22Rv1 (cell line): ENCODE measurements around the gene FIP1L1.
"Not testable (repeated sequence)": the region's sequence is repeated elsewhere in the genome, so short reads cannot be mapped to it uniquely, and the experiment has no call there.

Experiments used
- H3K27ac ChIP-seq: fragments of 450-650 bp; 2 replicates; pipeline ENCODE4 v1.5.1; 2017
- CTCF ChIP-seq: fragments of 450-650 bp; IDR thresholded peaks from 2 replicates; pipeline ENCODE4 v1.5.1; 2017; ENCODE audit warnings: mild to moderate bottlenecking
- ZFX ChIP-seq: fragments of 450-650 bp; IDR thresholded peaks from 2 replicates; pipeline ENCODE4 v1.6.1; 2017; ENCODE audit warnings: antibody characterized with exemption, borderline replicate concordance

The FIP1L1 gene

GRCh38 chr4:53461244-53461643, 83.8 kb downstream of the FIP1L1 start:
- TF ChIP-seq ZFX (no peak), CTCF (no peak)
- H3K27ac ChIP-seq: no peak overlapping the region

GRCh38 chr4:53463340-53463739, 85.9 kb downstream of the FIP1L1 start:
- TF ChIP-seq ZFX: no peak
- TF ChIP-seq CTCF: no peak
- no peak overlapping the region for H3K27ac ChIP-seq

GRCh38 chr4:53465281-53465680, 87.8 kb downstream of the FIP1L1 start:
- TF ChIP-seq ZFX (no peak), CTCF (no peak)
- H3K27ac ChIP-seq: no peak overlapping the region

- no peak for TF ChIP-seq ZFX
- TF ChIP-seq CTCF: no peak
- no peak overlapping the region for H3K27ac ChIP-seq
Measured at GRCh38 chr4:53465891-53466290, 88.5 kb downstream of the FIP1L1 start.

GRCh38 chr4:53466576-53466975, 89.1 kb downstream of the FIP1L1 start:
- H3K27ac ChIP-seq: not testable (repeated sequence)

- TF ChIP-seq CTCF (no peak), ZFX (no peak)
- no peak overlapping the region for H3K27ac ChIP-seq
Measured at GRCh38 chr4:53476232-53477037, 99.0 kb downstream of the FIP1L1 start.

- no peak overlapping the region for H3K27ac ChIP-seq
Measured at GRCh38 chr4:53477038-53477565, 99.7 kb downstream of the FIP1L1 start.

More at GRCh38 chr4:53477038-53477565, 99.7 kb downstream of the FIP1L1 start:
- TF ChIP-seq CTCF: no peak
- TF ChIP-seq ZFX: no peak
